Colonic mucosa (tissue), 4 donors: ENCODE data around the gene GSG1L. TPM values are rescaled to one million over a fixed set of nuclear protein-coding genes. Genes with fewer than 3 reads are reported as not detected.

Source experiments
- DNase-seq: peaks from one replicate; pipeline ENCODE4 v3.0.0-alpha.2; 2020
- H3K27ac ChIP-seq: fragments of 200-600 bp; one replicate; pipeline ENCODE4 v1.8.0; 2021
- H3K27me3 ChIP-seq: fragments of 200-600 bp; one replicate; pipeline ENCODE4 v1.8.0; 2021
- H3K36me3 ChIP-seq: fragments of 200-600 bp; one replicate; pipeline ENCODE4 v1.8.0; 2021
- H3K4me1 ChIP-seq: fragments of 200-600 bp; one replicate; pipeline ENCODE4 v1.8.0; 2021; ENCODE audit warnings: mild to moderate bottlenecking
- H3K4me3 ChIP-seq: fragments of 200-600 bp; one replicate; pipeline ENCODE4 v1.8.0; 2021
- H3K9ac ChIP-seq, 2 donors: one replicate each; pipeline ENCODE4 v1.7.0; 2013; ENCODE audit warnings: control low read depth in 2 of 2, low read depth in 2 of 2, low read length in 2 of 2
- H3K9me3 ChIP-seq: fragments of 200-600 bp; one replicate; pipeline ENCODE4 v1.8.0; 2021
- intact Hi-C: fragments of 100-400 bp; cut with DNase I; formaldehyde crosslinking; loops from one replicate; pipeline ENCODE4 v1.14.1; 2022
- total RNA-seq, 2 donors: library from RNA; stranded (reverse); fragmentation: NEBNext Ultra II Directional in 1 of 2; extraction: Animal tissue kit (Norgen Biotek cat#: 25700) in 1 of 2; gene quantifications; one replicate each; pipeline ENCODE4 v1.2.1, GENCODE V29; 2021
- TF ChIP-seq, protein P1 (sequence below): fragments of 200-600 bp; IDR thresholded peaks from one replicate; pipeline ENCODE4 v1.8.0; 2022; ENCODE audit warnings: antibody characterized with exemption, mild to moderate bottlenecking
- donor health status: healthy.
- donor health status: DM: no; HTN: no; CAD: no.
- donor health status: DM: no; HTN: no; CAD: no.

Gene GSG1L
- total RNA-seq, 2 donors from 2014 or later = 0.13 to 0.15 TPM

DNA sequence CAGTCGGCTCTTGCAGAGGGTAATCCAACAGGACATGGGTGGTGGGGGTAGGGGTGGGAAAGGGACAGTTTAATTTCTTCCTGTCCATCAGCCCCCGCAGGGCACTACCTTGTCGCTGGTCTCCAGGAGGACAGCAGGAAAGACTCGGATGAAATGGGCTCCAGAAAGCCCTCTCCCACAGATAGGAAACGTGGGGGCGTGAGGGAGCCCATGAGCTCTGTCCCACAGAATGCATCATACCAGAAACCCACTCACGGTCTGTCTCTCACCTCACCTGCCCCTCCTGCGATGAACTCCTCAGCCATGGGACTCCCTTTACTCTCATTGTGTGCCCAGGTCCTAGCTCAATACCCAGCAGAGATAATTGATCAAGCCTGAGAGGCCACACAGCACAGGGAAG lies 240.1 kb downstream of the GSG1L start:
- intact Hi-C loops = no loop called here

DNA sequence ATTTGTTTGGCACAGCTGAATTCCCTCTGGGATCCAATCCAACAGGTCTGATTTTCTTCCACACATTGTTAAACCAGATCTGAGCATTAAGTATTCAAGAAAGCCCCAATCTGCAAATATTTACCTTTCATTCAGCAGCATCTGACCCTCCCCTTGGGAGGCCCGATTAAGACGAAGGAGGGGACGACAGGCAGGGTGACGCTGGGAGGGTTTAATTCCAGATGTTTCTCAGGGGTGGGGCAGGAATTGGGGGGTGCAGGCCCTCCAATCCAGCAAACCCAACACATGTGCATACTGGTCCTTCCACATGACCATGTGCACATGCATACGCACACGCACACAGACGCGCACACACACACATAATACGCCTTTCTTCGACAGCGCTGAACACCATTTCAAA lies 240.5 kb downstream of the GSG1L start:
- TF ChIP-seq, protein P1, sequence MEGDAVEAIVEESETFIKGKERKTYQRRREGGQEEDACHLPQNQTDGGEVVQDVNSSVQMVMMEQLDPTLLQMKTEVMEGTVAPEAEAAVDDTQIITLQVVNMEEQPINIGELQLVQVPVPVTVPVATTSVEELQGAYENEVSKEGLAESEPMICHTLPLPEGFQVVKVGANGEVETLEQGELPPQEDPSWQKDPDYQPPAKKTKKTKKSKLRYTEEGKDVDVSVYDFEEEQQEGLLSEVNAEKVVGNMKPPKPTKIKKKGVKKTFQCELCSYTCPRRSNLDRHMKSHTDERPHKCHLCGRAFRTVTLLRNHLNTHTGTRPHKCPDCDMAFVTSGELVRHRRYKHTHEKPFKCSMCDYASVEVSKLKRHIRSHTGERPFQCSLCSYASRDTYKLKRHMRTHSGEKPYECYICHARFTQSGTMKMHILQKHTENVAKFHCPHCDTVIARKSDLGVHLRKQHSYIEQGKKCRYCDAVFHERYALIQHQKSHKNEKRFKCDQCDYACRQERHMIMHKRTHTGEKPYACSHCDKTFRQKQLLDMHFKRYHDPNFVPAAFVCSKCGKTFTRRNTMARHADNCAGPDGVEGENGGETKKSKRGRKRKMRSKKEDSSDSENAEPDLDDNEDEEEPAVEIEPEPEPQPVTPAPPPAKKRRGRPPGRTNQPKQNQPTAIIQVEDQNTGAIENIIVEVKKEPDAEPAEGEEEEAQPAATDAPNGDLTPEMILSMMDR = no peak
- no peak for DNase-seq
- H3K9ac ChIP-seq = no peak overlapping the region
- no peaks in the 10 kb centered on the region for H3K36me3 ChIP-seq
- no peaks in the 10 kb centered on the region for H3K27me3 ChIP-seq
- no peak overlapping the region for H3K27ac ChIP-seq
- no peak overlapping the region for H3K4me3 ChIP-seq
- no peaks in the 10 kb centered on the region for H3K9me3 ChIP-seq
- H3K4me1 ChIP-seq = no peaks in the 10 kb centered on the region
- intact Hi-C loops = no loop called here

More for the DNA sequence above, 240.1 kb downstream of the GSG1L start:
- no peaks in the 10 kb centered on the region for H3K36me3 ChIP-seq
- H3K27ac ChIP-seq = no peak overlapping the region
- H3K4me3 ChIP-seq = no peak overlapping the region
- no peak for DNase-seq
- H3K27me3 ChIP-seq = no peaks in the 10 kb centered on the region
- TF ChIP-seq, protein P1 = no peak
- H3K9ac ChIP-seq = no peak overlapping the region
- no peaks in the 10 kb centered on the region for H3K9me3 ChIP-seq
- no peaks in the 10 kb centered on the region for H3K4me1 ChIP-seq

DNA sequence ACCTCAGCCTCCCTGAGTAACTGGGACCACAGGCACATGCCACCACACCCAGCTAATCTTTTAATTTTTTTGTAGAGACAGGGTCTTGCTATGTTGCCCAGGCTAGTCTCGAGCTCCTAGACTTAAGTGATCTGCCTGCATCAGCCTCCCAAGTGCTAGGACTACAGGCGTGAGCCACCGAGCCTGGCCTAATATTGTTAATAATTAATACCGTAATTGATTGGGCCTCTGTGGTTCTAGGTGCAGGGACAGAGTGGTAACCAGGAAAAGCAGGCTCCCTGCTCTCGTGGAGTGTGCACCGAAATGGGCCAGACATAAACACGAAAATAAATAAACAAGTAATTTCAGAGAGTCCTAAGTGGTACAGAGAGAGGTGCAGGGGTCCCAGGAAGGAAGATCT lies 241.0 kb downstream of the GSG1L start:
- intact Hi-C loops = no loop called here

DNA sequence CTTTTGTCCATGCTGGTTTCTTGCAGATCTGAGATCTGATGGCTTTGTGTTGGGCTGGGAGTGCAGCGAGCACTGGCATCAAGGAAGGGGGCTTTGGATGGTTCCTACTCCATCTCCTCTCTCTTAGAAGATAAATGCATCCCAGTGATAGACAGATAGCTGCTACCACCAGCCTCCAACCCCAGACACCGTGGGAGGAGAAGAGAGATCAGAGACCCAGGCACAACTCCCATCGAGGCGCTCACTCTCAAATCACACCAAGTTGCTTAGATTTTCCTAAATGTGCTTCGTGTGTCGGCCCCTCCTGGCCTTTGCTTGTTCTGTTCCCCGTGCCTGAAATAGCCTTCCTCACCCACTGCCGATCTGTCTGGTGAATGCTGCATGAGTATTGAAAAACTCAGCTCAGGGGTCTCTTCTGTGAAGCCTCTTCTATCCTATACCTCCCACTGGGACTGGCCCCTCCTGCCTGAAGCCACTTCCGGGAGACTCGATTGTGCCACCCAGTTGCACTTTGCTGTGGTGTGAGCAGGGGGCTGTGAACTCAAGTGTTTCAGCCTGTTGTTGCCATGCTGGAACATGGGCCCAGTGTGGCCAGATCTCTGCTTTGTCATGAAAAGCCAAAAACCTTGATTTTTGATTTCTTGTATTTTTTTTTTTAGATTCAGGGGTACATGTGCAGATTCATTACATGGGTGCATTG lies 242.7 kb downstream of the GSG1L start:
- no peak for DNase-seq
- H3K9me3 ChIP-seq = no peaks in the 10 kb centered on the region
- H3K4me1 ChIP-seq = no peaks in the 10 kb centered on the region
- no peaks in the 10 kb centered on the region for H3K36me3 ChIP-seq
- TF ChIP-seq, protein P1 = no peak
- no peak overlapping the region for H3K27ac ChIP-seq
- H3K27me3 ChIP-seq = no peaks in the 10 kb centered on the region
- intact Hi-C loops = no loop called here
- H3K4me3 ChIP-seq = no peak overlapping the region
- H3K9ac ChIP-seq = no peak overlapping the region

More for the DNA sequence above, 241.0 kb downstream of the GSG1L start:
- H3K27ac ChIP-seq = no peak overlapping the region
- no peaks in the 10 kb centered on the region for H3K27me3 ChIP-seq
- H3K9me3 ChIP-seq = no peaks in the 10 kb centered on the region
- no peak overlapping the region for H3K4me3 ChIP-seq
- H3K4me1 ChIP-seq = no peaks in the 10 kb centered on the region
- no peak for DNase-seq
- H3K36me3 ChIP-seq = no peaks in the 10 kb centered on the region
- TF ChIP-seq, protein P1 = no peak
- no peak overlapping the region for H3K9ac ChIP-seq

DNA sequence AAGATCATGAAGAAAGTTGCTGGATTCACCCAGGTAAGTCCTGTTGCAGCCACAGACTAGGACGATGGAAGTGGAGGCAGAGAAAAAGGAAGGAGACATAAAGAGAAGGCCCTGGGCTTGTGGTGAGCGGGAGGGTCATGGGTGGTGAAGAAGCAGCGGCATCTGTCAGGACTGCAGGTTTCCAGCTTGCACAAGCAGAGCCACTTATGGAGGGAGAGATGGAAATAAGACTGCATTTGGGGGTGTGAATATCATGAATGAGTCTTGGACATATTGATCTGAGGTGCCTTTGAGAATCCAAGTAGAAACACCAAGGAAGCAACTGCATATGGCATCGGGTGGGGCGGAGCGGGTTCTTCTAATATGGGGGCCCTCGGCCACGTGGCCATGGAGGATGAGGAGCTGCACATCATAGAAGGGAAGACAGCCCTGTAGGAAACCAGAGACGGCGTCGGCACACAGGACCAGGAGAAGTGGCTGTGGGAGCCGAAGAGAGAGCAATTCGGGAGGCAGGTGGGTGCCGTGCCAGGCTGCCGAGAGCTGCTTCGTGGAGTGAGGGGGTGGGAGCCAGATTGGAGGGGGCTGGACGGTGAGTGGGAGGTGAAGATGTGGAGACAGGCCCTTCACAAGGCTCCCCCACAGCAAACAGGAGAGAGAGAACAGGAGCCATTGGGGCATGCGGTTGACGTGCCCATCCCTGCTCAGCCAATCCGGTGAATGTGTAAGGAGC lies 243.5 kb downstream of the GSG1L start:
- Histone ChIP-seq H3K9me3 (no peaks in the 10 kb centered on the region), H3K4me3 (no peak overlapping the region), H3K4me1 (no peaks in the 10 kb centered on the region), H3K27me3 (no peaks in the 10 kb centered on the region), H3K9ac (no peak overlapping the region), H3K27ac (no peak overlapping the region), H3K36me3 (no peaks in the 10 kb centered on the region)
- DNase-seq = no peak
- TF ChIP-seq, protein P1 = no peak
- intact Hi-C loops = no loop called here
